SH-SY5Y (cell line): ENCODE data around the gene DPM2.

Experiments
- GATA2 ChIP-seq: IDR thresholded peaks from 2 replicates; pipeline ENCODE4 v1.6.1; 2011; ENCODE audit warnings: mild to moderate bottlenecking, low read depth, low read length
- GATA3 ChIP-seq: IDR thresholded peaks from 2 replicates; pipeline ENCODE4 v1.6.1; 2011; ENCODE audit warnings: low read depth, mild to moderate bottlenecking, low read length, moderate library complexity

DPM2 gene

DNA sequence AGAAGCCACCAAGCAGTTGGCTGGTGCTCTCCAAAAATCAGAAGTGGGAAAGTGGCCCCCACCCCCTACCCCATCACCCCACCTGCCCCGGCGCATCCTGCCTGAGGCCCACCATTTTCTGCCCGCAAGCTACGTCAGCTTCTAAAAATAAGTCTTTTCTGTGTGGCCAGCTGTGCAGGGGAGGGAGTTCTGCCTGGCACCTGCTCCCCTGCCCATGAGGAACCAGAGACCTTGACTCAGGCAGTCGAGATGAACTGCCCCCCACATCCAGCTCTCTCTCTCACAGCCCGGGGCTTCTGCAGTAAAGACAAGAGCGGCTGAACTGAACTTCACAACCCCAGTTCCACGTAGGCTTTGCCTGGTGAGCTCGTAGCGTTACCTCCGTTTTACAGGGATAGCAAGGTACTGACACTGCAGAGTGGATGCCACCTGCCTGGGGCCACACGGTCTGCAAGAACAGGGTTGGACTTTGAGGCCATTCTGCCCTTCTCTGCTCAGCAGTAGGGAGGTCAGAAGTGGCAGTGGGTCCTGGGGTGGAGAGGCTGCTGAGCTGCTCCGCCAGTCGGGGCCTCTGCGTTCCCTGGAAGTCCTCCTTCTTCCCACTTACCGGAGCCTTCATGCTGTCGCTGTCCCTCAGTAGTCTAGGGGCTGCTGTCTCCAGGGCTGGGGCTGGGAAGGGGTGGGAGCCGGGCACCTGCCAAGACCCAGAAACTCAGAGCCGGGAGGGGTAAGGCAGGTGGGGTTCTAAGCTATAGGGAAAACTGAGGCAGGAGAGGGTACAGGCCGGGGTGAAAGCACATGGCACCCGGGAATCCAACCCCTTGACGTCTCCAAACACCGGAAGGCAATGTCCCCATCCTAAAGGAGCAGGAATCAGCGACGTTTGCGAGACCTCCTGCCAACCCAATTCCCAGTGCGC lies 21.6 kb downstream of the DPM2 start:
- TF ChIP-seq GATA2 (no peak), GATA3 (no peak)

DNA sequence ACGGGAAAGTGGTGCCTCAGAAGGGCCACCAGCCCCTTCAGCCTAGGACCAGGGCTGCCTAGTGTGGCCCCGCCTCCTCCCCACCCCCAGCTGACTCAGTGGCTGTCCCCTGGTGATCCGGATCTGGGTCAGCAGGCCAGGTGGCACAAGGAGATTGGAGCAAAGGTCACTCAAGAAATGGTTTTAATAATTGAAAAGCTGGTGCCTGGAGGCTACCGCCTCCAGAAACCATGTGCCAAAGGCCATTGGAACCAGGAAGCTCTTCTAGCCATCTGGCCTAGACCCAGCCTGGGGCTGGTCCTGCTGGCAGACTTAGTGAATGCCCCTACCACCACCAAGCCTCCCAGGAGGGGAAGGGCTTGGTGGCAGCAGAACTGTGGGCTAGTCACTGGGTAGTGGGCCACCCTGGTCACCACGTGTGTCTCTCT lies 22.3 kb downstream of the DPM2 start:
- no peak for TF ChIP-seq GATA3

DNA sequence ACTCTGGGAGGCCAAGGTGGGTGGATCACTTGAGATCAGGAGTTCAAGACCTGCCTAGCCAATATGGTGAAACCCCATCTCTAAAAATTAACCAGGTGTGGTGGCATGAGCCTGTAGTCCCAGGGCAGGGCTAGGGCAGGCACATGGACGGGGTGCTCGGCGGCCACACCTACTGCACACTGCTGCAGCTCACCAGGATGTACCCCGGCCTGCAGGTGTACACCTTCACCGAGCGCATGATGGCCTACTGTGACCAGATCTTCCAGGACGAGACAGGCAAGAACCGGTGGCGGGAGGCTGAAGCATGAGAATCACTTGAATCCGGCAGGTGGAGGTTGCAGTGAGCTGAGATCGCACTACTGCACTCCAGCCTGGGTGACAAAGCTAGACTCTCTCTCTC lies 24.0 kb downstream of the DPM2 start:
- TF ChIP-seq GATA3, result no peak
- TF ChIP-seq GATA2, result no peak

DNA sequence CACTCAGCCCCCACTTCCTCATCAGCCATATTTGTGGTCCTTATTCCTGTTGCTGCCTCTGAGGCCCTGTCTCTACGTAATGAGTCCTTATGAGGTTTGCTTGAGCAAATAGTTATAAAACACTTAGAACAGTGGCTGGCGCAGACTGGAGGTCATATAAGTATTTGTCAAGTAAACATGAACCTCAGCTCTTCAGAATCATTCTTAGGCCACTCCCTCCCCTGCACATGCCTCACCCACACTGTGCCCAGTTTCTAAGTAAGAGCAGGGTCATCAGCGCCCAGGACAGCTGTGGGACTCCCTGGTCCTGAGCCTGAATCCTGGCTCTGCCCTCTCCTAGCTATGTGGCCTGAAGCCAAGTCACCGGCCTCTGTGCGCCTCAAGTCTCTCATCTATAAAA lies 24.8 kb downstream of the DPM2 start:
- no peak for TF ChIP-seq GATA3
- no peak for TF ChIP-seq GATA2

DNA sequence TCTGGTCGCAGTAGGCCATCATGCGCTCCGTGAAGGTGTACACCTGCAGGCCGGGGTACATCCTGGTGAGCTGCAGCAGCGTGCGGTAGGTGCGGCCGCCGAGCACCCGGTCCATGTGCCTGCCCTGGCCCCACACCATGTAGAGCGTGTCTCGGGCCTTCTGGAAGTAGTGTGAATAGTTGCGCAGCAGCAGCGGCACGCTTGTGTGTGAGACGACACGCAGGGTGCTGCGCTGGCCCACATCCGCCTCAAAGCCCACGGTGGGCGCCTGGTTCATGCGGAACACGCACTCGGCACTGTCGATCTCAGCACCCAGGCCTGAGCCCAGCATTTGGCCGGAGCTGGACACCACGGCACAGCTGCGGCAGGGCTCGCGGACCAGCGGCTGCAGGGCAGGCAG lies 25.4 kb downstream of the DPM2 start:
- TF ChIP-seq GATA3, result no peak
- no peak for TF ChIP-seq GATA2

DNA sequence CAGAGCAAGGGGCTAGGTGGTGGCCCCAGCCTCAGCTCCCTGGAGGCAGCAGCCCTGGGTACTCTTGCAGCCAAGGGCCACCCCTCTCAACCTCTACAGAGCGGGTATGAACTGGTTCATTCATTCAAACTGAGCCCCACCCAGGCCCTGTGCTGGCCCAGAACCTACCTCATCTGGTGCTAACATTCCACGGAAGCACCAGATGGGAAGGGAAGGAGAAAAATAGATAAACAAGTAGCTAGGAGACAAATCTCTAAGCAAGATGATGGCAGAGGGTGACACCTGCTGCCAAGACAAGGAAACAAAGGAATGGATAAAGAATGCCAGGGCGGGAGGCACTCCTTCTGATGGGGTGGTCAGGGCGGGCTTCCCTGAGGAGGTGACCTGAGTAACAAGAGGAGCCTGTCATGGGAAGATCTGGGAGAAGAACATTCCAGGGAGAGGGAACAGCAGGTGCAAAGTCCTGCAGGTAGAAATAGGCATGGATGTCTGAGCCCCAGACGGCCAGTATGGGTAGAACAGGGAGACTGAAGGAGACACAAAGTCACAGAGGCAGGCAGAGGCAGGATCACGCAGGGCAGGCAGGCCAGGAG lies 26.9 kb downstream of the DPM2 start:
- TF ChIP-seq GATA2, result no peak
- no peak for TF ChIP-seq GATA3

DNA sequence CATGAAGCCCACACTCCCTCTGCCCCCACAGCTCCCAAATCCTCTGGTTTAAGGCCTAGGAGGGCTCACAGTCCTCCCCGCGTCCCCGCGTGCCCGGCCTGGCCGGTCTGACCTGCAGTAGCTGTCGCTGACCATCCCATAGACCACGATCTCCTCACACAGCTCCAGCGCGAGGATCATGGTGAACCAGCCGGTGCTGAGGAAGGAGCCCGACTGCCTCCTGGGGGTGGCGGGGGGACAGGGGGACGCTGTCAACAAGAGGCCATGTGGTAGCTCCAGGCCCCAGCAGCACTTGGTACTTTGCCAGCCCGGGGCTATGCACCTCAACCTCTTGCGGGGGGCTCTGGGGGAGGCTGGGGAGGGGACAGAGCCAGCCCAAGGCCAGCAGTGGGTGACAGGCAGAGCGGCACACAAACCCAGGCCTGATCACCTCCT lies 27.8 kb downstream of the DPM2 start:
- TF ChIP-seq GATA3, result no peak
- TF ChIP-seq GATA2, result no peak

DNA sequence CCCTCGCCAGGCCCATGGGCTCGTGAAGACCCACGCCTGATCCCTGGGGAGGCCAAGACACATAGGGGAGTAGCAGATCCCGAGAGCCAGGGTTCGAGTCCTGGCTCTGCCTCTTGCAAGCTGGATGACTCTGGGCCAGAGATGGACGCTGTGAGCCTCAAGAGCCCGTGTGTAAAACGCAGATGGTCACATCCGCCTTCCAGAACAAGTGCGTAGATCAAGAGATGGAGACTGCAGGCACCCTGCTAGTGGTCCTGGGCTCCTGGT lies 29.1 kb downstream of the DPM2 start:
- TF ChIP-seq GATA3 (no peak), GATA2 (no peak)

DNA sequence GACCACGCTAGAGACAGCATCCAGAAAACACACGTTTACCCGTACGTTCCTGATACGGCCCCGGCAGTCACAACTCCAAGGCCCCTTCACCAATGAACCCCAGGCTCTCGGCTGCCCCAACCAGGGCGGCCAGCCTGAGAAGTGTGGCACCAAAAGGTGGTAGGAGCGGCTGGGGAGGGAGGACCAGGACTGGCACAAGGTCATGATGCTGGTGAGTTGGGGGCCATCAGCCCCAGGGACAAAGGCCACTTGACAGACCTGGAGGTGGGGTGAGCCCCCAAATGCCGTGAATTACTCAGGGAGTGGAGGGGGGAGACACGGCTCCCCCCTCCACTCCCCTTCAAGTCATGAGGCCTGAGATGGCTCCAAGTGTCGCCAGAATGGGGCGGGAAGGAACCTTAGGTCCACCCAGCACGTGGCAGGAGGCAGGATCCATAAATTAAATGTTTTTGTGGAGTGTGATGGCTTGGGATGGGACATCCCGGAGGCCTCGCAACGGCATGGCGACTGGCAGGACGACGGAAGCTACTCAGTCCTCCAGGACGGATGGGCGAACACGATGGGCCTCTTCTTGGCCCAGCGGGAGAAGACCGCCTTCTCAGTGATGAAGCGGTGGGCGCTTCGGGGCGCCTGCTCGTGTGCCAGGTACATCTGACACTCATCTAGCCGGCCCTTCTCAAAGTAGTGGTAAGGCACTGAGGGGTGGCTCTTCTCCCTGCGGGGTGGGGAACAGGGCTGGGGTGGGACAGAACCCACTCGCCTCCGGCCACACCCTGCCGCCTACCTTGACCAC lies 29.6 kb downstream of the DPM2 start:
- TF ChIP-seq GATA3 (no peak), GATA2 (no peak)

DNA sequence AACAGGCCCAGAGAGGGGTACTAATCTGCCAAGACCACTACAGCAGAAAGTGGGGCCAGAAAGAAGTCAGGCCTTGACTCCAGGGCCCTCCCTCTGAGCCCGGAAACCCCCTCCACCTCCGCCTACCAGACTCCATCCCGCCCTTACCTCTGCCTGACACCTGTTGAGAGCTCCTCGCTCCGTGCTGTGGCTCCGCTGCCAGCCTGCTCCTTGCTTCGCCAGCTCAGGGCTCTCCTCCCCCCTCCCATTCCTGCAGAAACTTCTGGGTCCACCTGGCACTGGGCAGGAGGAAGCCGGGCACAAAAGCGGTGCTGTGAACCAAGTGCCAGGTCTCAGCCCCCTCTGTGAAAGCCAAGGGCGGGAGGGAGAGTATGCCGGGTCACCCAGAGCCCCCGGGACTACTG lies 31.9 kb downstream of the DPM2 start:
- TF ChIP-seq GATA3 (no peak), GATA2 (no peak)

DNA sequence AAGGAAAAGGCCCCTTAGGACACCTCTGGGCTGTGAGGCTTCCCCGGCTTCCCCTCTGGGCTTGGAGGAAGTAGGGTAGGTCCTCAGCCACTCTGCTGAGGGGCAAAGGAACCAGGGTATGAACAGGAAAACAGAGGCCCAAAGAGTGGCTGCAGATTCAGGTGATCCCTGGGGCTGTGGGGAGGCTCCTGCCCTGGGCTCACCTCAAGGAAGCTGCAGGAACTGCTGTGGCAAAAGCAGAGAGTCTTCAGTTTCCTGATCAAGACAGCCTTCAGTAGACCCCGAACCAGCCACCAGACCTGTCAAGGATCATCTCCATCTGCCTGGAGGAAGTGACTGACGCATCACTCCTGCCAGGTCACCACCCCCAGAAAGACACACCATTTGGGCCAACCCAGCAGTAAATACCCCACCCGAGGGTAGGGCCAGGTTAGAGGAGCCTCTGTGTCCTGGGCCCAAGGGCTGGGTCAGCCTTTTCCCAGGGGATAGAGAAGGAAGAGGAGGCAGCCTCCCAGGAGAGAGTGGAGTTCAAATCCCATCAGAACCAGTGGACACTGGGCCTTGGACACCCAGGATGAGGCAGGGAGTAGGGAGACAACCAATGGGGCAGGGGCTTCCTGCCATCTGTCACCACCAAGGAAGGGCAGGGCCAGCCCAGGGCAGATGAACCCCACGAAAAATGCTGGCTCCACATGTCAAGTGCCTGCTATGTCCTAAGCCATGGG lies 32.5 kb downstream of the DPM2 start:
- no peak for TF ChIP-seq GATA2
- TF ChIP-seq GATA3, result no peak

DNA sequence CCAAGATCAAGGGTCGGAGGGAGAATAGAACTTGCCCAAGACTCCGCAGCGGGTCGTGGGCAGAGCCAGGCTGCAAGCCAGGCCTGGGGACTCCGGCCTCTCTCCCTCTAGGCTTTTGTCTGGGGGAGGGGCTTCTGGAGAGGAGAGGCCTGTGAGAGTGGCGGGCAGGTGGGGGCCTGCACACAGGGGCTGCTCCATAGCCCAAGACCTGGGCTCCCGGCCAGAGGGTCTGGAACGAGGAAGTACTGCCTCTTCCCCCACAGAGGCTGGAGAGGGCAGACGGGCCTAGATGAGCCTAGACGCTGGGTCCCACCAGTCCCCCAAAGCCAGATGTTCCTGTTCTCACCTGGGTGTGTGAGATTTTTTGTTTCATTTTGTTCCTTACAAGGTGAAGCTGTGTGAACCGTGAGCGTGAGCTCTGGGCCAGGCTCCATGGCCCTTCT lies 33.1 kb downstream of the DPM2 start:
- no peak for TF ChIP-seq GATA3
- no peak for TF ChIP-seq GATA2

DNA sequence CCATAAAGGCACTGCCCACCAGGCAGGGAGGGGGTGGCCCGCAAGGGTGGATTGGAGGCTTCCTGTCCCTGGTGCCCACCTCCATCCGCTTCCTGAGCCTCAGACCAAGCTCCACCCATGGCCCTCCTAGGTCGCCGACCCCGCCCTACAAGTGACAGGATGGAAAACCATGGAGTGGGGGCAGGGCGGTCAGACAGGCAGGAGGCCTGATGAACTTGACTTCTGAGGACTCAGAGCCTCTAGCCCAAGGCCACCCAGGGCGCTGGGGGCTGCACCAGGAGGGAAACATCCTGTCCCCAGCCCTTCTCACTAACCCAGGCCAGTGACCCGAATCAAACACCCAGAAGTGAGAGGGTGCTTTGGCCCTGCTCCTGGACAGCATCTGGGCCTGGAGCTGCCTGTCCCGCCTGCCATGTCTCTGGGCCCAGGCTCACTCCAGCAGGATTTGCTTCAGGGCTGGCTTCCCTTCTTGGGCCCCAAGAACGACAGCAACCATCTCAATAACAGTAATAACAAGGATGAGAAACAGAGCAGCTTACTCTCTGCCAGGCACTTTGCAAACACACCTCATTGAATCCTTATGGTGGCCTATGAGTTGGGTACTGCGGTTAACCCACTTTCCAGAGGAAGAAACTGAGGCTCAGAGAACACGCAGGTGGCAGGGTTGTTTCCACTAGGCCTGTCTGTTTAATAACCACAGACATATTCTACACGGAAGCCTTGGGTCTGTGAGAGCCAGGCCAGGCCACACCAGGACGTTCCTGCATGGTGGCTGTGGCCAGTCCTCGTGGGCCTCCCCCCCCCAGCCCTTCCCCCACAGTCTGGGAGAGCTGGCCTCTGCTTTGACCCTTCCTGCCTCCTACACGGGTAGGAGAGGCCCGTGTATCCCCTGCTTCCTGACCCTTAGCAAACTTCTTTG lies 33.8 kb downstream of the DPM2 start:
- TF ChIP-seq GATA3 (no peak), GATA2 (no peak)
